Loucy (cell line): Measurements from ENCODE around the gene CFAP410.

ENCODE experiments used
- EZH2phosphoT487 ChIP-seq: fragments of 200-600 bp; IDR thresholded peaks from 2 replicates; pipeline ENCODE4 v1.6.1; 2018; ENCODE audit warnings: antibody characterized with exemption, mild to moderate bottlenecking, moderate library complexity, borderline replicate concordance
- TF ChIP-seq, protein P1 (sequence below): fragments of 200-600 bp; sonication (generic); conservative IDR thresholded peaks from 2 replicates; pipeline ENCODE4 v1.5.1; 2014; ENCODE audit warnings: mild to moderate bottlenecking, antibody characterized with exemption, low read length

DNA sequence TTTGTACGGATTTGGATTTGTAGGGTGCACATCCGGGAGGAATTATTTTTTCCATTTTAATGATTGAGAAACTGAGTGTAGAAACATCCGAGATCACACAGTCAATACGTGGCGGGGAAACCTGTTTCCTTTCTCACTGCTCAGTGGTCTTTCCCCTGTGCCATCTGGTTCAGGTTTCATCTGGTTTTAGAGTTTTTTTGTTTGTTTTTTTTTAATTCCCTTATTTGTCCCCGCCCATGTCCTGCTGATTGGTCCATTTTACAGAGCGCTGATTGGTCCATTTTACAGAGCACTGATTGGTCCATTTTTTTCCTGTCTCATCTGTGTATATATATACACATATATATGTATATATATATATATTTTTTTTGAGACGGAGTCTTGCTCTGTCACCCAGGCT lies 20.2 kb upstream of the CFAP410 start:
- TF ChIP-seq, protein P1, sequence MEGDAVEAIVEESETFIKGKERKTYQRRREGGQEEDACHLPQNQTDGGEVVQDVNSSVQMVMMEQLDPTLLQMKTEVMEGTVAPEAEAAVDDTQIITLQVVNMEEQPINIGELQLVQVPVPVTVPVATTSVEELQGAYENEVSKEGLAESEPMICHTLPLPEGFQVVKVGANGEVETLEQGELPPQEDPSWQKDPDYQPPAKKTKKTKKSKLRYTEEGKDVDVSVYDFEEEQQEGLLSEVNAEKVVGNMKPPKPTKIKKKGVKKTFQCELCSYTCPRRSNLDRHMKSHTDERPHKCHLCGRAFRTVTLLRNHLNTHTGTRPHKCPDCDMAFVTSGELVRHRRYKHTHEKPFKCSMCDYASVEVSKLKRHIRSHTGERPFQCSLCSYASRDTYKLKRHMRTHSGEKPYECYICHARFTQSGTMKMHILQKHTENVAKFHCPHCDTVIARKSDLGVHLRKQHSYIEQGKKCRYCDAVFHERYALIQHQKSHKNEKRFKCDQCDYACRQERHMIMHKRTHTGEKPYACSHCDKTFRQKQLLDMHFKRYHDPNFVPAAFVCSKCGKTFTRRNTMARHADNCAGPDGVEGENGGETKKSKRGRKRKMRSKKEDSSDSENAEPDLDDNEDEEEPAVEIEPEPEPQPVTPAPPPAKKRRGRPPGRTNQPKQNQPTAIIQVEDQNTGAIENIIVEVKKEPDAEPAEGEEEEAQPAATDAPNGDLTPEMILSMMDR: no peak
- TF ChIP-seq EZH2phosphoT487: no peak
